Esophagus muscularis mucosa (tissue), 3 donors: ENCODE data around the gene FAAP100.

Source experiments
- POLR2A ChIP-seq: fragments of 450-650 bp; IDR thresholded peaks from one replicate; pipeline ENCODE4 v1.6.1; 2017; ENCODE audit warnings: antibody characterized with exemption, moderate library complexity, mild to moderate bottlenecking, low read depth
- POLR2AphosphoS5 ChIP-seq, 2 donors: sonication (generic); formaldehyde crosslinking; IDR thresholded peaks; one replicate each; pipeline ENCODE4 v1.6.1; 2017; ENCODE audit warnings: antibody characterized with exemption in 2 of 2
- TF ChIP-seq, protein P1 (sequence below), 3 experiments: fragments of 200-600 bp in 2 of 3; fragments of 450-650 bp in 1 of 3; sonication (generic) in 2 of 3; IDR thresholded peaks; one replicate each; pipeline ENCODE4 v1.5.1; 2017 to 2019; ENCODE audit warnings: antibody characterized with exemption in 3 of 3, mild to moderate bottlenecking in 2 of 3, moderate library complexity in 1 of 3

GRCh38 chr17:81546906-81547613 lies 5.1 kb downstream of the FAAP100 start:
- TF ChIP-seq, protein P1, sequence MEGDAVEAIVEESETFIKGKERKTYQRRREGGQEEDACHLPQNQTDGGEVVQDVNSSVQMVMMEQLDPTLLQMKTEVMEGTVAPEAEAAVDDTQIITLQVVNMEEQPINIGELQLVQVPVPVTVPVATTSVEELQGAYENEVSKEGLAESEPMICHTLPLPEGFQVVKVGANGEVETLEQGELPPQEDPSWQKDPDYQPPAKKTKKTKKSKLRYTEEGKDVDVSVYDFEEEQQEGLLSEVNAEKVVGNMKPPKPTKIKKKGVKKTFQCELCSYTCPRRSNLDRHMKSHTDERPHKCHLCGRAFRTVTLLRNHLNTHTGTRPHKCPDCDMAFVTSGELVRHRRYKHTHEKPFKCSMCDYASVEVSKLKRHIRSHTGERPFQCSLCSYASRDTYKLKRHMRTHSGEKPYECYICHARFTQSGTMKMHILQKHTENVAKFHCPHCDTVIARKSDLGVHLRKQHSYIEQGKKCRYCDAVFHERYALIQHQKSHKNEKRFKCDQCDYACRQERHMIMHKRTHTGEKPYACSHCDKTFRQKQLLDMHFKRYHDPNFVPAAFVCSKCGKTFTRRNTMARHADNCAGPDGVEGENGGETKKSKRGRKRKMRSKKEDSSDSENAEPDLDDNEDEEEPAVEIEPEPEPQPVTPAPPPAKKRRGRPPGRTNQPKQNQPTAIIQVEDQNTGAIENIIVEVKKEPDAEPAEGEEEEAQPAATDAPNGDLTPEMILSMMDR (IDR thresholded peaks at IDR 0.05) = no peak
- TF ChIP-seq POLR2A = no peak
- no peak for TF ChIP-seq POLR2AphosphoS5 (IDR thresholded peaks at IDR 0.05)
